GM21390 (cell line): ENCODE measurements around the gene RUNX2.

Source experiments
- ATAC-seq: cut with Tn5 transposase; IDR thresholded peaks from one replicate; pipeline ENCODE4 v1.9.1; 2021; ENCODE audit not compliant: unreplicated experiment

The RUNX2 gene

GRCh38 chr6:45689926-45690615 is 361.9 kb downstream of the RUNX2 start:
- ATAC-seq, result no peak

- no peak for ATAC-seq
Measured at GRCh38 chr6:45690846-45691245, 362.7 kb downstream of the RUNX2 start.

DNA sequence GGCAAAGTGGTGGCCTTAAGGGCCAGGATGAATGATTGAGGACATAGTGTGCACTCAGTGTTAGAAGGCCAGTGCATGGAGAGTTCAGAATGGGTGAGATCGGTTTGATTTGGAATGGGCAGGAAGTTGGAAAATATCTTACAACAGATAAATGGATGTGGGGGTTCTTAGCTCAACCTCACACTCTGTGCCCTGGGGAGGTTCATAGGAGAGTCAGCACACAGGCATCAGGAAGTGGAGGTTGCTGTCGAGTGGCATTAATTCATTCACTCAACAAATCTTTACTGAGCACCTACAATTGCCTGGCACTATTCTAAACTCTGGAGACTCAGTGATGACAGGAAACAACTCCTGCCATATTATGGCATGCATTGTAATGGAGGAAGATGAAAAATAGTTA is 363.3 kb downstream of the RUNX2 start:
- ATAC-seq, result no peak

DNA sequence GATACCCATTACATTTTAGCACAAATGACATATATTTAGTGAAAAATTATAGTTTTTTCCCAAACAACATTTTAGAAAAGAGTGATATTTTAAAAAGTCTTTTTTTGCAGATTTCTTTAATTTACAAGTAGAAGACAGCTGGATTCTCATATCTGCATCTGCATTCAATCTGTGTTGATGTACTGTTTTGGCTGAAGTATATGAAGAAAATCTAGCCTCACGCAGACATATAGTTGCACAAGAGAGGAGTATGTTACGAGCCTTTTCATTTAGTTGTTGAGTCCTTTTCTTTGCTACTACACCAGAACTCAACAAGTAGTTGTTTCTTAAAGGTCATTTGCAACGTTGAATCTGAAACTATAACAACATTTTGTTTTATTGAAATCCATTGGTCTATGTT is 363.9 kb downstream of the RUNX2 start:
- ATAC-seq, result no peak

DNA sequence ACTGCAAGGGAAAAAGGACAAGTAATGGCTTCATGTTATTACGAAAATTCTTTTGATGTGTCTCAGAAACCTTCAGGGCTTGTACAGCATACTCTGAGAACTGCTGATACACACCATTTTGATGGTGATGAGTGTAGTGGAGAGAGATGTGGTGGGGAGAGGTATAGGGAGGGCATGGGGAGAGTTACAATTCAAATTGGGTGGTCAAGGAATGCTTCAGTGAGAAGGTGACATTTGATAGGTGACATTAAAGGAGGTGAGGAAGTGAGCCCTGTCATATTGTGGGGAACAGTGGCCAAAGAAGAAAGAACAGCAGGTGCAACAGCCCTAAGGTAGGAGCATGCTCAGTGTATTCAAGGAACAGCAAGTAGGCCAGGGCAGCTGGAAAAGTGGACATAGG is 368.6 kb downstream of the RUNX2 start:
- no peak for ATAC-seq

GRCh38 chr6:45697605-45698004 is 369.5 kb downstream of the RUNX2 start:
- peak; percentile 72 for ATAC-seq

DNA sequence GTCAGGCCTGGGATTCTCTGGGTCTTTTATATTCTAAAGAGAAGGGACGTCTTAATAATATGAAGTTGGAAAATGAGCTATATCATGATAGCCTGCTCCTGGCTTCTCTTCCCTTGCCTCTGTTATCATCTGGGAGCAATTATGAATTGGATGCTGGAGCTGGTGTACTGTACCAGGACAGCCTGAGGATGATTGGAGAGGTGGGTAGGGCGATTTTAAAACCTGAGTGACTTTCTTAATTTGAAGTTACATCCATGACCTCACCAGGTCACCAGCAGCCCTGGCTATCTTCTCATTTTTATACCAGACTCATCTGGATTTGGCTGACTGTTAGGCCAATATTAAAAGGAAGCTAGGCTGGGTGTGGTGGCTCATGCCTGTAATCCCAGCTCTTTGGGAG is 369.9 kb downstream of the RUNX2 start:
- no peak for ATAC-seq

- ATAC-seq, result no peak
Measured at GRCh38 chr6:45699663-45700062, 371.5 kb downstream of the RUNX2 start.

- no peak for ATAC-seq
Measured at GRCh38 chr6:45702849-45703739, 375.0 kb downstream of the RUNX2 start.

DNA sequence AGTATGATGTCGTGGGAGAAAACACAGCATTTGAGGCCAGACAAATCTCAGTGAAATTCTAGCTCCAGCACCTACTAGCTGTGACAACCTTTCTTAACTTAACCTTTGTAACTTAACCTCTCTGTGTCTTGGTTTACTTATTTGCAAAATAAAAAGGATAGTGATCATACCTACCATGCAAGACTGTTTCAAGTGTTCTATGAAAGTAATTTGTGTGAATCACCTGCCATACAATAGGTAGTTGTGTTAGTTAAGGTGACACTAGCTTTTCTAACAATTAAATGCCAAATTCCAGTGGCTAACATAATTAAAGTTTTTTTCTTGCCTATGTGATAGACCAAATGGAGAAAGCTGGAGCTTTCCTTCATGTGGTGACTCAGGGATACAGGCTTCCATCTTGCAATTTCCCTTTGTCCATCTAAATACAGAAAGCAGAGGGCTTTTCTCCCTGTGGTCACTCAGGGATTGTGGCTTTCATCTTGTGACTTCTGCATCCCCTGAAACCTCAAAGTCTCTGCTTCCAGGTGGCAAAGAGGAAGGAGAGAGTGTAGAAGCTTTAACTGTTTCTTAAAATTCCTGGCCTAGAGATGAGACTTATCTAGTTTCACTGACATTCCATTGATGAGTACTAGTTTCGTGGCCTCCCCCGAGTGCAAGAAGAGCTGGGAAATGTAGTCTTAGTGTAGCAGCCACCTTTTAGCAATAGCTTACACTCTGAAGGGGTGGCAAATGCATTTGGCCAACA is 376.1 kb downstream of the RUNX2 start:
- no peak for ATAC-seq

GRCh38 chr6:45705137-45705855 is 377.2 kb downstream of the RUNX2 start:
- ATAC-seq, result no peak

GRCh38 chr6:45706319-45706718 is 378.2 kb downstream of the RUNX2 start:
- ATAC-seq, result peak; percentile 47

GRCh38 chr6:45707176-45707575 is 379.0 kb downstream of the RUNX2 start:
- no peak for ATAC-seq

- peak; percentile 69 for ATAC-seq
Measured at GRCh38 chr6:45709781-45710220, 381.7 kb downstream of the RUNX2 start.

- peak; percentile 68 for ATAC-seq
Measured at GRCh38 chr6:45710304-45710821, 382.2 kb downstream of the RUNX2 start.

DNA sequence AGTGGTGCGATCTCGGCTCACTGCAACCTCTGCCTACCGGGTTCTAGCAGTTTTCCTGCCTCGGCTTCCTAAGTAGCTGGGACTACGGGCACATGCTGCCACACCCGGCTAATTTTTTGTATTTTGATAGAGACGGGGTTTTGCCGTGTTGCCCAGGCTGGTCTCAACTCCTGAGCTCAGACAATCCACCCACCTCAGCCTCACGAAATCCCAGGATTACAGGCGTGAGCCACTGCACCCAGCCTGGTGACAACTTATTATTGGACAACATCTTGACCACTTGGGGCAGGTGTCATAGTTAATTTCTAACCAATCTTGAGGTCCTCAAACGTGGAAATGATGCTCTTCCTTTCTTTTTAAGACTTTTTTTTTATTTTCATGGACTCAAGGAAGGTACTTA is 383.9 kb downstream of the RUNX2 start:
- no peak for ATAC-seq

DNA sequence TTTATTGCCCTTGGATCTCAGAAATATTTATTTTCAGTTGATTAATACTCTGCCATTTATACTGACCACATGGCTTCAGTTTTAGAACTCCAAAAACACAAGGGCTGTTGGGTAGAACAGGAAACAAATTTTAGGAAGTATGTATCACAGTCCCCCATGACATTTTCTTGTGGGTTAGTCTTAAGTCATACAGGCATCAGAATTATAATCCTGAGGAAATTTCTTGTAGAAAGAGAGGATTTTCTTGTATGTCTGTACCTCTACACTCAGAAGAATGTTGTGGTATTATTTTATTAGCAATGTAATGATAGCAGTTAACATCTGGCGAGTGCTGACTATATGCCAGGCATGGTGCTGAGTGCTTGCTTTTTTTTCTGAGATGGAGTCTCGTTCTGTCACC is 384.7 kb downstream of the RUNX2 start:
- ATAC-seq, result no peak
